MM.1S (cell line): ENCODE data around the gene DCDC2C.

ENCODE experiments used
- EZH2 ChIP-seq: fragments of 300-600 bp; sonication (generic); optimal IDR thresholded peaks from 2 replicates; pipeline ENCODE3; 2017; ENCODE audit warnings: low read depth, mild to moderate bottlenecking, antibody characterized with exemption, low read length, mixed read lengths
- TF ChIP-seq, protein P1 (sequence below): fragments of 300-600 bp; sonication (generic); IDR thresholded peaks from 2 replicates; pipeline ENCODE4 v1.5.1; 2016; ENCODE audit warnings: antibody characterized with exemption, low read length, mixed read lengths

DNA sequence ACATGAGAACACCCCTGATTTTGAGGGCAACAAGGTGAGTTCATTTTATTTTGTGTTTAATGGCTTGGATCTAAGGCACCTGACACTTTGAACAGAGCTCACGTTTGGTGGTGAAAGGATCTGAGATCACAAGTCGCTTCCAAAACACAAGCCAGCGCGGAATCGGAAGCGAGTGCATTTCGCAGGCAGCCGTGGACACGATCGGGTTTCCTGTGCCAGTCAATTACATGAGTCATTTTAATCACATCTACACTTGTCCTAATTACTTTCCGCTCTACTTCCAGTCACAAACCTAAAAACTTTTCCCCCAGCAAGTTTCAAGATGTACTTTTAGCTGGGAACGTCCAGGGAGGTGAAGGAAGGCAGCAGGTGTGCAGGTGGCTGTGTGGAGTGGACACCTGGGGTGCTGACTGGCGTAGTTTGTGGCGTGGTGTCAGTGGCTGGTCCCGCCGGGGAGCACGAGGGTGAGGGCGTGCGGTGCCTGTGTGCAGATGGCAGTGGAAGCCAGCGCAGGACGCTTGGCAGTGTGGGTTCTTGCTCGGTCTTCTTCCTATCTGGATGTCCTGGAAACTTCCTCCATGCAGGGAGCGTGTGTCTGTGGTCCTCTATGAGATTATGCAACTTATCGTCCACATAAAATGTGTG, 75.6 kb downstream of the DCDC2C start:
- TF ChIP-seq, protein P1, sequence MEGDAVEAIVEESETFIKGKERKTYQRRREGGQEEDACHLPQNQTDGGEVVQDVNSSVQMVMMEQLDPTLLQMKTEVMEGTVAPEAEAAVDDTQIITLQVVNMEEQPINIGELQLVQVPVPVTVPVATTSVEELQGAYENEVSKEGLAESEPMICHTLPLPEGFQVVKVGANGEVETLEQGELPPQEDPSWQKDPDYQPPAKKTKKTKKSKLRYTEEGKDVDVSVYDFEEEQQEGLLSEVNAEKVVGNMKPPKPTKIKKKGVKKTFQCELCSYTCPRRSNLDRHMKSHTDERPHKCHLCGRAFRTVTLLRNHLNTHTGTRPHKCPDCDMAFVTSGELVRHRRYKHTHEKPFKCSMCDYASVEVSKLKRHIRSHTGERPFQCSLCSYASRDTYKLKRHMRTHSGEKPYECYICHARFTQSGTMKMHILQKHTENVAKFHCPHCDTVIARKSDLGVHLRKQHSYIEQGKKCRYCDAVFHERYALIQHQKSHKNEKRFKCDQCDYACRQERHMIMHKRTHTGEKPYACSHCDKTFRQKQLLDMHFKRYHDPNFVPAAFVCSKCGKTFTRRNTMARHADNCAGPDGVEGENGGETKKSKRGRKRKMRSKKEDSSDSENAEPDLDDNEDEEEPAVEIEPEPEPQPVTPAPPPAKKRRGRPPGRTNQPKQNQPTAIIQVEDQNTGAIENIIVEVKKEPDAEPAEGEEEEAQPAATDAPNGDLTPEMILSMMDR: no peak
- no peak for TF ChIP-seq EZH2
